Duodenal mucosa (tissue), 2 donors: Measurements from ENCODE around the gene ZNF473.

Source experiments
- H3K27ac ChIP-seq: one replicate; pipeline ENCODE4 v1.7.0; 2013; ENCODE audit warnings: low read depth, low read length
- H3K27me3 ChIP-seq, 2 donors: one replicate each; pipeline ENCODE4 v1.7.0; 2013; ENCODE audit warnings: low read length in 2 of 2, control low read depth in 1 of 2; ENCODE audit not compliant: insufficient read depth in 2 of 2, control insufficient read depth in 1 of 2
- H3K36me3 ChIP-seq, 2 donors: one replicate each; pipeline ENCODE4 v1.7.0; 2013; ENCODE audit warnings: low read length in 2 of 2, control low read depth in 1 of 2; ENCODE audit not compliant: insufficient read depth in 2 of 2, control insufficient read depth in 1 of 2
- H3K4me1 ChIP-seq, 2 donors: one replicate each; pipeline ENCODE4 v1.7.0; 2013; ENCODE audit warnings: low read length in 2 of 2, control low read depth in 1 of 2; ENCODE audit not compliant: insufficient read depth in 2 of 2, control insufficient read depth in 1 of 2
- H3K4me3 ChIP-seq, 2 donors: one replicate each; pipeline ENCODE4 v1.7.0; 2013; ENCODE audit warnings: low read length in 2 of 2, low read depth in 1 of 2
- H3K9ac ChIP-seq, 2 donors: one replicate each; pipeline ENCODE4 v1.7.0; 2013; ENCODE audit warnings: low read length in 2 of 2, low read depth in 1 of 2
- H3K9me3 ChIP-seq, 2 donors: one replicate each; pipeline ENCODE4 v1.7.0; 2013; ENCODE audit warnings: low read length in 2 of 2, control low read depth in 1 of 2; ENCODE audit not compliant: control insufficient read depth in 1 of 2

The ZNF473 gene

GRCh38 chr19:50025794-50026549 is at the start of gene ZNF473:
Gene ZNF473 (plus strand): TSS chr19:50026005. CDS start chr19:50031083, 5,078 bp downstream.
- no peaks in the 10 kb centered on the region for H3K27me3 ChIP-seq
- H3K4me1 ChIP-seq: peaks cover 21 to 34% of the 10 kb centered on the region in 2 donors
- peak within 1 kb of the TSS; percentile 93 for H3K27ac ChIP-seq

GRCh38 chr19:49976496-49976895 is 49.3 kb upstream of the ZNF473 start:
- H3K36me3 ChIP-seq: peaks cover 17 to 35% of the 10 kb centered on the region in 2 donors
- peaks cover 0 to 5% of the 10 kb centered on the region in 2 donors for H3K4me1 ChIP-seq
- H3K27me3 ChIP-seq: no peaks in the 10 kb centered on the region
- H3K9ac ChIP-seq: no peak overlapping the region
- no peaks in the 10 kb centered on the region for H3K9me3 ChIP-seq
- H3K4me3 ChIP-seq: no peak overlapping the region
- no peak overlapping the region for H3K27ac ChIP-seq

More at GRCh38 chr19:50025794-50026549, at the start of gene ZNF473:
- peak within 1 kb of the TSS; percentile 81 to 98 for H3K4me3 ChIP-seq
- H3K36me3 ChIP-seq: peaks cover under 1 to 23% of the 10 kb centered on the region in 2 donors
- no peaks in the 10 kb centered on the region for H3K9me3 ChIP-seq
- H3K9ac ChIP-seq: peak within 1 kb of the TSS; percentile 94 to 97

GRCh38 chr19:49977076-49977475 is 48.7 kb upstream of the ZNF473 start:
- no peak overlapping the region for H3K27ac ChIP-seq
- H3K4me3 ChIP-seq: no peak overlapping the region
- H3K9ac ChIP-seq: no peak overlapping the region
- no peaks in the 10 kb centered on the region for H3K9me3 ChIP-seq
- peaks cover 23 to 41% of the 10 kb centered on the region in 2 donors for H3K36me3 ChIP-seq
- peaks cover 0 to 5% of the 10 kb centered on the region in 2 donors for H3K4me1 ChIP-seq
- H3K27me3 ChIP-seq: no peaks in the 10 kb centered on the region

- Histone ChIP-seq H3K9ac (no peak overlapping the region), H3K36me3 (peaks cover 24 to 48% of the 10 kb centered on the region in 2 donors), H3K9me3 (no peaks in the 10 kb centered on the region), H3K4me1 (peaks cover 0 to 5% of the 10 kb centered on the region in 2 donors), H3K4me3 (no peak overlapping the region), H3K27me3 (no peaks in the 10 kb centered on the region), H3K27ac (no peak overlapping the region)
Observed at GRCh38 chr19:49977881-49978280, 47.9 kb upstream of the ZNF473 start.

GRCh38 chr19:49978324-49978723 is 47.5 kb upstream of the ZNF473 start:
- no peak overlapping the region for H3K27ac ChIP-seq
- H3K4me3 ChIP-seq: no peak overlapping the region
- H3K36me3 ChIP-seq: peaks cover 28 to 48% of the 10 kb centered on the region in 2 donors
- no peaks in the 10 kb centered on the region for H3K27me3 ChIP-seq
- H3K9ac ChIP-seq: no peak overlapping the region
- no peaks in the 10 kb centered on the region for H3K9me3 ChIP-seq
- H3K4me1 ChIP-seq: peaks cover 0 to 5% of the 10 kb centered on the region in 2 donors

- Histone ChIP-seq H3K9ac (no peak overlapping the region), H3K27me3 (no peaks in the 10 kb centered on the region), H3K27ac (no peak overlapping the region), H3K36me3 (peaks cover 50 to 68% of the 10 kb centered on the region in 2 donors), H3K4me1 (peaks cover 0 to 5% of the 10 kb centered on the region in 2 donors), H3K4me3 (no peak overlapping the region), H3K9me3 (no peaks in the 10 kb centered on the region)
Observed at GRCh38 chr19:49981603-49982593, 43.9 kb upstream of the ZNF473 start.

- no peak overlapping the region for H3K9ac ChIP-seq
- no peaks in the 10 kb centered on the region for H3K27me3 ChIP-seq
- no peaks in the 10 kb centered on the region for H3K4me1 ChIP-seq
- H3K4me3 ChIP-seq: no peak overlapping the region
- no peak overlapping the region for H3K27ac ChIP-seq
- H3K9me3 ChIP-seq: no peaks in the 10 kb centered on the region
- H3K36me3 ChIP-seq: peaks cover 48 to 65% of the 10 kb centered on the region in 2 donors
Observed at GRCh38 chr19:49983645-49984229, 42.1 kb upstream of the ZNF473 start.

- H3K27me3 ChIP-seq: no peaks in the 10 kb centered on the region
- no peaks in the 10 kb centered on the region for H3K9me3 ChIP-seq
- no peak overlapping the region for H3K27ac ChIP-seq
- peaks cover 47 to 66% of the 10 kb centered on the region in 2 donors for H3K36me3 ChIP-seq
- H3K4me1 ChIP-seq: no peaks in the 10 kb centered on the region
- H3K9ac ChIP-seq: no peak overlapping the region
- no peak overlapping the region for H3K4me3 ChIP-seq
Observed at GRCh38 chr19:49984491-49984890, 41.3 kb upstream of the ZNF473 start.

- Histone ChIP-seq H3K27ac (no peak overlapping the region), H3K4me1 (no peaks in the 10 kb centered on the region), H3K4me3 (no peak overlapping the region), H3K27me3 (no peaks in the 10 kb centered on the region), H3K9me3 (no peaks in the 10 kb centered on the region), H3K9ac (no peak overlapping the region), H3K36me3 (peaks cover 50 to 76% of the 10 kb centered on the region in 2 donors)
Observed at GRCh38 chr19:49985871-49986270, 39.9 kb upstream of the ZNF473 start.
